OCI-LY1 (cell line): ENCODE measurements around the gene MCM6.

Source experiments
- EZH2 ChIP-seq: fragments of 200-600 bp; sonication (generic), shearing (Covaris generic); IDR thresholded peaks from 2 replicates; pipeline ENCODE4 v1.8.0; 2017; ENCODE audit warnings: borderline replicate concordance, mixed run types, mild to moderate bottlenecking, antibody characterized with exemption, low read length, moderate library complexity, mixed read lengths
- TF ChIP-seq, protein P1 (sequence below): fragments of 200-600 bp; sonication (generic), shearing (Covaris generic); IDR thresholded peaks from 2 replicates; pipeline ENCODE4 v1.5.1; 2017; ENCODE audit warnings: mild to moderate bottlenecking, antibody characterized with exemption, low read length, moderate library complexity, mixed read lengths

DNA sequence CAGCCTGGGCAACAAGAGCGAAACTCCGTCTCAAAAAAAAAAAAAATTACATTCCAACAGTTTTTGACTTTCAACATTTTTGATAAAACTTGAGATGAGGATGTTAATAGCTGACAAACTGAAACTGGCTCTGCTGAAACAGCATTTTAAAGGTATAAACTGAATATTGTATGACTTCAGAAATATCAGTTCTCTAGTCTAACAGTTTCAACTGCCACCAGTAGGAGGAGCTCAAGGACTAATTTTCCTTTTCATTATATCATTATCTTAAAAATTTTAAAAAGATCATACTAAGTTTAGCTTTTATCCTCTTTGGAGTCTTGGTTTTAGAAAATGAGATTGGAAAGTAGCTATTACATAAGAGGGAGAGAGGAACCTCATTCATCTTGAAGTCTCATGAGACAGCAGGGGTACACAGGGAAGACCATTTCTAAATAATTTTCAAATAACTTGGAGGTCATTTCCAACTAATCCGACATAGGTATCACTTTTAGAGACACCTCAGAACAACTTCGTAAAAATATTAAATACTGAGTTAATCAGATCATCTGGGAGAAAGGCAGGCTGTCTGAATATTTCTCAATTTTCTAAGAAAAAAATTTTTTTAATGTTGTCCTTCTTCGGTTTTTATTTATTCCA lies 37.6 kb upstream of the MCM6 start:
- TF ChIP-seq, protein P1, sequence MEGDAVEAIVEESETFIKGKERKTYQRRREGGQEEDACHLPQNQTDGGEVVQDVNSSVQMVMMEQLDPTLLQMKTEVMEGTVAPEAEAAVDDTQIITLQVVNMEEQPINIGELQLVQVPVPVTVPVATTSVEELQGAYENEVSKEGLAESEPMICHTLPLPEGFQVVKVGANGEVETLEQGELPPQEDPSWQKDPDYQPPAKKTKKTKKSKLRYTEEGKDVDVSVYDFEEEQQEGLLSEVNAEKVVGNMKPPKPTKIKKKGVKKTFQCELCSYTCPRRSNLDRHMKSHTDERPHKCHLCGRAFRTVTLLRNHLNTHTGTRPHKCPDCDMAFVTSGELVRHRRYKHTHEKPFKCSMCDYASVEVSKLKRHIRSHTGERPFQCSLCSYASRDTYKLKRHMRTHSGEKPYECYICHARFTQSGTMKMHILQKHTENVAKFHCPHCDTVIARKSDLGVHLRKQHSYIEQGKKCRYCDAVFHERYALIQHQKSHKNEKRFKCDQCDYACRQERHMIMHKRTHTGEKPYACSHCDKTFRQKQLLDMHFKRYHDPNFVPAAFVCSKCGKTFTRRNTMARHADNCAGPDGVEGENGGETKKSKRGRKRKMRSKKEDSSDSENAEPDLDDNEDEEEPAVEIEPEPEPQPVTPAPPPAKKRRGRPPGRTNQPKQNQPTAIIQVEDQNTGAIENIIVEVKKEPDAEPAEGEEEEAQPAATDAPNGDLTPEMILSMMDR: peak; percentile 74
- TF ChIP-seq EZH2: no peak
